Measurements from ENCODE around the gene ANO4.

The ANO4 gene

GRCh38 chr12:100897240-100897639 is 102.7 kb downstream of the ANO4 start:
- no peak overlapping the region for H3K4me3 ChIP-seq (ENCODE audit: control insufficient read depth, low read depth, low read length)
- TF ChIP-seq, protein P1, sequence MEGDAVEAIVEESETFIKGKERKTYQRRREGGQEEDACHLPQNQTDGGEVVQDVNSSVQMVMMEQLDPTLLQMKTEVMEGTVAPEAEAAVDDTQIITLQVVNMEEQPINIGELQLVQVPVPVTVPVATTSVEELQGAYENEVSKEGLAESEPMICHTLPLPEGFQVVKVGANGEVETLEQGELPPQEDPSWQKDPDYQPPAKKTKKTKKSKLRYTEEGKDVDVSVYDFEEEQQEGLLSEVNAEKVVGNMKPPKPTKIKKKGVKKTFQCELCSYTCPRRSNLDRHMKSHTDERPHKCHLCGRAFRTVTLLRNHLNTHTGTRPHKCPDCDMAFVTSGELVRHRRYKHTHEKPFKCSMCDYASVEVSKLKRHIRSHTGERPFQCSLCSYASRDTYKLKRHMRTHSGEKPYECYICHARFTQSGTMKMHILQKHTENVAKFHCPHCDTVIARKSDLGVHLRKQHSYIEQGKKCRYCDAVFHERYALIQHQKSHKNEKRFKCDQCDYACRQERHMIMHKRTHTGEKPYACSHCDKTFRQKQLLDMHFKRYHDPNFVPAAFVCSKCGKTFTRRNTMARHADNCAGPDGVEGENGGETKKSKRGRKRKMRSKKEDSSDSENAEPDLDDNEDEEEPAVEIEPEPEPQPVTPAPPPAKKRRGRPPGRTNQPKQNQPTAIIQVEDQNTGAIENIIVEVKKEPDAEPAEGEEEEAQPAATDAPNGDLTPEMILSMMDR (IDR thresholded peaks at IDR 0.05; ENCODE audit: control insufficient read depth, insufficient read depth, low read depth, low read length, missing control alignments): no peak
- DNase-seq (ENCODE audit: low read depth): no peak

GRCh38 chr12:100899301-100899700 is 104.7 kb downstream of the ANO4 start:
- DNase-seq (ENCODE audit: low read depth): no peak
- TF ChIP-seq, protein P1 (IDR thresholded peaks at IDR 0.05; ENCODE audit: control insufficient read depth, insufficient read depth, low read depth, low read length, missing control alignments): no peak
- no peak overlapping the region for H3K4me3 ChIP-seq (ENCODE audit: control insufficient read depth, low read depth, low read length)

- no peak overlapping the region for H3K4me3 ChIP-seq (ENCODE audit: control insufficient read depth, low read depth, low read length)
- TF ChIP-seq, protein P1 (IDR thresholded peaks at IDR 0.05; ENCODE audit: control insufficient read depth, insufficient read depth, low read depth, low read length, missing control alignments): no peak
- no peak for DNase-seq (ENCODE audit: low read depth)
Measured at GRCh38 chr12:100900808-100901207, 106.2 kb downstream of the ANO4 start.

- TF ChIP-seq, protein P1 (IDR thresholded peaks at IDR 0.05; ENCODE audit: control insufficient read depth, insufficient read depth, low read depth, low read length, missing control alignments): no peak
- DNase-seq (ENCODE audit: low read depth): no peak
- H3K4me3 ChIP-seq (ENCODE audit: control insufficient read depth, low read depth, low read length): no peak overlapping the region
Measured at GRCh38 chr12:100901266-100901665, 106.7 kb downstream of the ANO4 start.

GRCh38 chr12:100904270-100904669 is 109.7 kb downstream of the ANO4 start:
- H3K4me3 ChIP-seq (ENCODE audit: control insufficient read depth, low read depth, low read length): no peak overlapping the region
- no peak for DNase-seq (ENCODE audit: low read depth)
- TF ChIP-seq, protein P1 (IDR thresholded peaks at IDR 0.05; ENCODE audit: control insufficient read depth, insufficient read depth, low read depth, low read length, missing control alignments): no peak

- TF ChIP-seq, protein P1 (IDR thresholded peaks at IDR 0.05; ENCODE audit: control insufficient read depth, insufficient read depth, low read depth, low read length, missing control alignments): no peak
- H3K4me3 ChIP-seq (ENCODE audit: control insufficient read depth, low read depth, low read length): no peak overlapping the region
- peak; percentile 65 for DNase-seq (ENCODE audit: low read depth)
Measured at GRCh38 chr12:100908501-100908900, 113.9 kb downstream of the ANO4 start.
